HEK293 (cell line): Measurements from ENCODE around the gene PDP2.

Experiments used
- CTCF ChIA-PET: fragments of 350-600 bp; formaldehyde crosslinking; extraction: SDS; loops from one replicate; lab custom pipeline; 2021; ENCODE audit warnings: antibody characterized with exemption; lab: Yijun Ruan, JAX
- POLR2A ChIA-PET: fragments of 300-600 bp; formaldehyde crosslinking; extraction: SDS; loops from one replicate; lab custom pipeline; 2020; ENCODE audit warnings: antibody characterized with exemption, inconsistent platforms; lab: Yijun Ruan, JAX
- H3K27ac ChIP-seq: fragments of 200-500 bp; sonication (Bioruptor generic); 2 replicates; pipeline ENCODE4 v1.5.1; 2014; ENCODE audit warnings: low read depth, low read length, control low read depth, inconsistent platforms; ENCODE audit errors: extremely low read depth
- H3K36me3 ChIP-seq, 2 experiments: fragments of 200-500 bp in 1 of 2; sonication (Bioruptor generic) in 1 of 2; 1 replicate in 1 of 2; 2 replicates in 1 of 2; pipeline ENCODE4 v1.5.1; 2014 to 2017; ENCODE audit warnings: inconsistent platforms in 2 of 2, low read length in 2 of 2; ENCODE audit not compliant: control insufficient read depth in 2 of 2, insufficient read depth in 1 of 2
- H3K4me1 ChIP-seq: fragments of 200-500 bp; sonication (Bioruptor generic); 2 replicates; pipeline ENCODE4 v1.5.1; 2014; ENCODE audit warnings: mild to moderate bottlenecking, low read length, inconsistent platforms; ENCODE audit not compliant: control insufficient read depth, insufficient read depth
- H3K4me3 ChIP-seq: 2 replicates; pipeline ENCODE4 v1.5.1; 2011; ENCODE audit warnings: low read depth, mild to moderate bottlenecking, control low read depth, low read length, moderate library complexity
- H3K9me3 ChIP-seq: fragments of 200-500 bp; sonication (Bioruptor generic); 2 replicates; pipeline ENCODE4 v1.5.1; 2014; ENCODE audit warnings: low read depth, low read length, inconsistent platforms; ENCODE audit not compliant: control insufficient read depth, insufficient read depth
- EGR2 ChIP-seq: fragments of 450-650 bp; formaldehyde crosslinking; IDR thresholded peaks from 2 replicates; pipeline ENCODE4 v1.5.1; 2016; ENCODE audit warnings: low read depth, missing biosample characterization, missing genetic modification characterization
- GLIS2 ChIP-seq: fragments of 450-650 bp; formaldehyde crosslinking; IDR thresholded peaks from 2 replicates; pipeline ENCODE4 v1.5.1; 2016; ENCODE audit warnings: missing biosample characterization, missing genetic modification characterization
- HOXC10 ChIP-seq: sonication (generic); formaldehyde crosslinking; IDR thresholded peaks from 2 replicates; pipeline ENCODE4 v1.8.1; 2023; ENCODE audit warnings: mild to moderate bottlenecking, missing genetic modification reagents
- KLF1 ChIP-seq: fragments of 450-650 bp; formaldehyde crosslinking; IDR thresholded peaks from 2 replicates; pipeline ENCODE4 v1.5.1; 2016; ENCODE audit warnings: missing biosample characterization, missing genetic modification characterization
- MEIS1 ChIP-seq: sonication (generic); formaldehyde crosslinking; IDR thresholded peaks from 2 replicates; pipeline ENCODE4 v1.8.1; 2022; ENCODE audit warnings: missing genetic modification reagents, mild to moderate bottlenecking, borderline replicate concordance
- PRDM1 ChIP-seq: fragments of 450-650 bp; formaldehyde crosslinking; IDR thresholded peaks from 2 replicates; pipeline ENCODE4; 2016; ENCODE audit warnings: missing biosample characterization, missing genetic modification characterization
- SP2 ChIP-seq: fragments of 450-650 bp; formaldehyde crosslinking; IDR thresholded peaks from 2 replicates; pipeline ENCODE4 v1.5.1; 2016; ENCODE audit warnings: missing biosample characterization, missing genetic modification characterization
- ZBTB21 ChIP-seq: fragments of 450-650 bp; formaldehyde crosslinking; IDR thresholded peaks from 2 replicates; pipeline ENCODE4 v1.5.1; 2017; ENCODE audit warnings: missing biosample characterization, missing genetic modification characterization
- ZBTB8A ChIP-seq: fragments of 450-650 bp; formaldehyde crosslinking; IDR thresholded peaks from 2 replicates; pipeline ENCODE4 v1.5.1; 2016; ENCODE audit warnings: missing biosample characterization, missing genetic modification characterization
- ZFHX2 ChIP-seq: fragments of 450-650 bp; formaldehyde crosslinking; conservative IDR thresholded peaks from 2 replicates; pipeline ENCODE4 v1.5.1; 2016; ENCODE audit warnings: missing biosample characterization, missing genetic modification characterization
- ZNF157 ChIP-seq: fragments of 450-650 bp; formaldehyde crosslinking; IDR thresholded peaks from 2 replicates; pipeline ENCODE4 v1.5.1; 2016; ENCODE audit warnings: missing biosample characterization, missing genetic modification characterization
- ZNF202 ChIP-seq: fragments of 450-650 bp; formaldehyde crosslinking; IDR thresholded peaks from 2 replicates; pipeline ENCODE4 v1.5.1; 2016; ENCODE audit warnings: missing biosample characterization, missing genetic modification characterization, borderline replicate concordance
- ZNF214 ChIP-seq: fragments of 450-650 bp; formaldehyde crosslinking; IDR thresholded peaks from 2 replicates; pipeline ENCODE4 v1.5.1; 2017; ENCODE audit warnings: missing biosample characterization, mild to moderate bottlenecking, missing genetic modification characterization, borderline replicate concordance
- ZNF350 ChIP-seq: fragments of 450-650 bp; formaldehyde crosslinking; IDR thresholded peaks from 2 replicates; pipeline ENCODE4 v1.5.0; 2017; ENCODE audit warnings: missing biosample characterization, mild to moderate bottlenecking, missing genetic modification characterization
- ZNF514 ChIP-seq: fragments of 450-650 bp; formaldehyde crosslinking; IDR thresholded peaks from 2 replicates; pipeline ENCODE4 v1.5.1; 2016; ENCODE audit warnings: missing biosample characterization, missing genetic modification characterization
- ZNF621 ChIP-seq: fragments of 450-650 bp; formaldehyde crosslinking; IDR thresholded peaks from 2 replicates; pipeline ENCODE4 v1.5.1; 2017; ENCODE audit warnings: missing biosample characterization, missing genetic modification characterization
- ZNF645 ChIP-seq: fragments of 450-650 bp; formaldehyde crosslinking; IDR thresholded peaks from 2 replicates; pipeline ENCODE4; 2016; ENCODE audit warnings: missing biosample characterization, missing genetic modification characterization
- ZNF670 ChIP-seq: fragments of 450-650 bp; formaldehyde crosslinking; IDR thresholded peaks from 2 replicates; pipeline ENCODE4 v1.5.1; 2016; ENCODE audit warnings: missing biosample characterization, missing genetic modification characterization, low read depth
- ZNF785 ChIP-seq: fragments of 450-650 bp; formaldehyde crosslinking; IDR thresholded peaks from 2 replicates; pipeline ENCODE4 v1.5.1; 2016; ENCODE audit warnings: missing biosample characterization, missing genetic modification characterization
- TF ChIP-seq, protein P1 (sequence below): fragments of 450-650 bp; formaldehyde crosslinking; IDR thresholded peaks from 2 replicates; pipeline ENCODE4 v1.5.1; 2016; ENCODE audit warnings: missing biosample characterization, missing genetic modification characterization
- TF ChIP-seq, protein P2 (sequence below): fragments of 450-650 bp; formaldehyde crosslinking; IDR thresholded peaks from 2 replicates; pipeline ENCODE4 v1.5.1; 2016; ENCODE audit warnings: missing biosample characterization, missing genetic modification characterization, borderline replicate concordance

PDP2 gene

GRCh38 chr16:66931665-66932064, 51.4 kb downstream of the PDP2 start (continued):
- TF ChIP-seq ZNF645 (tag by site-specific recombination) = no peak
- no peak for TF ChIP-seq ZNF157 (tag by site-specific recombination)
- no peak for TF ChIP-seq PRDM1
- no peak for TF ChIP-seq ZNF670 (tag by site-specific recombination)
- no peak for TF ChIP-seq MEIS1 (CRISPR knock-in tag)
- TF ChIP-seq, all 188 proteins: peak for 0

DNA sequence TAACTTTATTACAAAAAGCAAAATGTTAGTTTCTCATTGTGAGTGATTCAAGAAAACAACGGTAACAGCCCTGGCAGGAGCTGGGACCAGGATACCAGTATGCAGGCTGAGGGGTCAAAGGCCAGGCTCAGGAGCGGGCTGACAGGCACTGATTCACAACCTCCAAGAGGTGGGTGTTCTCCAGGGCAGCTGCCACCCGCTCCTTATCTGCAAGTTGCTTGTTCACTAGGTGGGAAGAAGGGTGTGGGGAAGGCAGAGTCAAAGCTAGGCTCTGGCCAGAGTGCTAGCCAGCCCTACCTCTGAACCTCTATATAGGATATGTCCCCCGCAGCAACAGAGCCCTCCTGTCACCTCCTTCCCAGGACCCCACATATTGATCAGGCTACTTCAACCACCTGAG, 51.8 kb downstream of the PDP2 start:
- CTCF ChIA-PET = interaction anchor here (1.0 to 3.0 kb wide), 2 partner anchors 22 to 37 kb away, joined by 3 to 23 read pairs; no protein-coding TSS in a partner anchor
- POLR2A ChIA-PET = no interaction called here
- peaks cover 2% of the 10 kb centered on the region; the same call in 1 of the 2 replicates for H3K4me1 ChIP-seq

GRCh38 chr16:66933776-66934137, 53.4 kb downstream of the PDP2 start:
- peak overlapping the region; percentile 83 for H3K4me3 ChIP-seq
- peaks cover 2% of the 10 kb centered on the region; the same call in 1 of the 2 replicates for H3K4me1 ChIP-seq
- H3K27ac ChIP-seq = peak overlapping the region; percentile 72; the same call in 1 of the 2 replicates
- ChIA-PET POLR2A (interaction anchor here (0.8 to 1.0 kb wide), 3 partner anchors 34 to 60 kb away, joined by 3 to 10 read pairs (median 5); partner anchors contain the start of gene PDP2), CTCF (interaction anchor here (0.8 to 2.4 kb wide), 4 partner anchors 28 to 66 kb away, joined by 3 to 20 read pairs (median 4); partner anchors contain the start of gene CES3)
- H3K36me3 ChIP-seq = peaks cover 4 to 35% of the 10 kb centered on the region in 2 experiments; a peak in 2 of 3 replicates
- no peaks in the 10 kb centered on the region for H3K9me3 ChIP-seq
- TF ChIP-seq HOXC10 (CRISPR knock-in tag) (no peak), GLIS2 (tag by site-specific recombination) (no peak), SP2 (tag by site-specific recombination) (no peak), ZBTB8A (no peak), EGR2 (tag by site-specific recombination) (no peak), ZNF621 (no peak), ZNF350 (tag by site-specific recombination) (no peak), ZNF514 (tag by site-specific recombination) (no peak), ZNF202 (tag by site-specific recombination) (no peak), ZBTB21 (tag by site-specific recombination) (no peak), ZNF785 (tag by site-specific recombination) (no peak)
- TF ChIP-seq, protein P1, sequence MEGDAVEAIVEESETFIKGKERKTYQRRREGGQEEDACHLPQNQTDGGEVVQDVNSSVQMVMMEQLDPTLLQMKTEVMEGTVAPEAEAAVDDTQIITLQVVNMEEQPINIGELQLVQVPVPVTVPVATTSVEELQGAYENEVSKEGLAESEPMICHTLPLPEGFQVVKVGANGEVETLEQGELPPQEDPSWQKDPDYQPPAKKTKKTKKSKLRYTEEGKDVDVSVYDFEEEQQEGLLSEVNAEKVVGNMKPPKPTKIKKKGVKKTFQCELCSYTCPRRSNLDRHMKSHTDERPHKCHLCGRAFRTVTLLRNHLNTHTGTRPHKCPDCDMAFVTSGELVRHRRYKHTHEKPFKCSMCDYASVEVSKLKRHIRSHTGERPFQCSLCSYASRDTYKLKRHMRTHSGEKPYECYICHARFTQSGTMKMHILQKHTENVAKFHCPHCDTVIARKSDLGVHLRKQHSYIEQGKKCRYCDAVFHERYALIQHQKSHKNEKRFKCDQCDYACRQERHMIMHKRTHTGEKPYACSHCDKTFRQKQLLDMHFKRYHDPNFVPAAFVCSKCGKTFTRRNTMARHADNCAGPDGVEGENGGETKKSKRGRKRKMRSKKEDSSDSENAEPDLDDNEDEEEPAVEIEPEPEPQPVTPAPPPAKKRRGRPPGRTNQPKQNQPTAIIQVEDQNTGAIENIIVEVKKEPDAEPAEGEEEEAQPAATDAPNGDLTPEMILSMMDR (tag by site-specific recombination) = no peak
- TF ChIP-seq, protein P2, sequence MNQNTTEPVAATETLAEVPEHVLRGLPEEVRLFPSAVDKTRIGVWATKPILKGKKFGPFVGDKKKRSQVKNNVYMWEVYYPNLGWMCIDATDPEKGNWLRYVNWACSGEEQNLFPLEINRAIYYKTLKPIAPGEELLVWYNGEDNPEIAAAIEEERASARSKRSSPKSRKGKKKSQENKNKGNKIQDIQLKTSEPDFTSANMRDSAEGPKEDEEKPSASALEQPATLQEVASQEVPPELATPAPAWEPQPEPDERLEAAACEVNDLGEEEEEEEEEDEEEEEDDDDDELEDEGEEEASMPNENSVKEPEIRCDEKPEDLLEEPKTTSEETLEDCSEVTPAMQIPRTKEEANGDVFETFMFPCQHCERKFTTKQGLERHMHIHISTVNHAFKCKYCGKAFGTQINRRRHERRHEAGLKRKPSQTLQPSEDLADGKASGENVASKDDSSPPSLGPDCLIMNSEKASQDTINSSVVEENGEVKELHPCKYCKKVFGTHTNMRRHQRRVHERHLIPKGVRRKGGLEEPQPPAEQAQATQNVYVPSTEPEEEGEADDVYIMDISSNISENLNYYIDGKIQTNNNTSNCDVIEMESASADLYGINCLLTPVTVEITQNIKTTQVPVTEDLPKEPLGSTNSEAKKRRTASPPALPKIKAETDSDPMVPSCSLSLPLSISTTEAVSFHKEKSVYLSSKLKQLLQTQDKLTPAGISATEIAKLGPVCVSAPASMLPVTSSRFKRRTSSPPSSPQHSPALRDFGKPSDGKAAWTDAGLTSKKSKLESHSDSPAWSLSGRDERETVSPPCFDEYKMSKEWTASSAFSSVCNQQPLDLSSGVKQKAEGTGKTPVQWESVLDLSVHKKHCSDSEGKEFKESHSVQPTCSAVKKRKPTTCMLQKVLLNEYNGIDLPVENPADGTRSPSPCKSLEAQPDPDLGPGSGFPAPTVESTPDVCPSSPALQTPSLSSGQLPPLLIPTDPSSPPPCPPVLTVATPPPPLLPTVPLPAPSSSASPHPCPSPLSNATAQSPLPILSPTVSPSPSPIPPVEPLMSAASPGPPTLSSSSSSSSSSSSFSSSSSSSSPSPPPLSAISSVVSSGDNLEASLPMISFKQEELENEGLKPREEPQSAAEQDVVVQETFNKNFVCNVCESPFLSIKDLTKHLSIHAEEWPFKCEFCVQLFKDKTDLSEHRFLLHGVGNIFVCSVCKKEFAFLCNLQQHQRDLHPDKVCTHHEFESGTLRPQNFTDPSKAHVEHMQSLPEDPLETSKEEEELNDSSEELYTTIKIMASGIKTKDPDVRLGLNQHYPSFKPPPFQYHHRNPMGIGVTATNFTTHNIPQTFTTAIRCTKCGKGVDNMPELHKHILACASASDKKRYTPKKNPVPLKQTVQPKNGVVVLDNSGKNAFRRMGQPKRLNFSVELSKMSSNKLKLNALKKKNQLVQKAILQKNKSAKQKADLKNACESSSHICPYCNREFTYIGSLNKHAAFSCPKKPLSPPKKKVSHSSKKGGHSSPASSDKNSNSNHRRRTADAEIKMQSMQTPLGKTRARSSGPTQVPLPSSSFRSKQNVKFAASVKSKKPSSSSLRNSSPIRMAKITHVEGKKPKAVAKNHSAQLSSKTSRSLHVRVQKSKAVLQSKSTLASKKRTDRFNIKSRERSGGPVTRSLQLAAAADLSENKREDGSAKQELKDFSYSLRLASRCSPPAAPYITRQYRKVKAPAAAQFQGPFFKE (tag by site-specific recombination) = no peak

More for the DNA sequence above, 51.8 kb downstream of the PDP2 start:
- Histone ChIP-seq H3K9me3 (no peaks in the 10 kb centered on the region), H3K4me3 (no peak overlapping the region), H3K36me3 (peaks cover 4 to 18% of the 10 kb centered on the region in 2 experiments; a peak in 2 of 3 replicates), H3K27ac (no peak overlapping the region)
- peak; percentile 37; the same call in 1 of the 2 replicates for TF ChIP-seq ZFHX2
- TF ChIP-seq KLF1 (tag by site-specific recombination) = peak; percentile 49
- TF ChIP-seq EGR2 (tag by site-specific recombination) = peak; percentile 70
- TF ChIP-seq ZNF214 (tag by site-specific recombination) = no peak
